ENCODE measurements around the gene DSN1. TPM values are rescaled to one million over a fixed set of nuclear protein-coding genes. Genes with fewer than 3 reads are reported as not detected.

Gene DSN1
- total RNA-seq, 1 experiment from 2014 or later = 27.9 TPM

DNA sequence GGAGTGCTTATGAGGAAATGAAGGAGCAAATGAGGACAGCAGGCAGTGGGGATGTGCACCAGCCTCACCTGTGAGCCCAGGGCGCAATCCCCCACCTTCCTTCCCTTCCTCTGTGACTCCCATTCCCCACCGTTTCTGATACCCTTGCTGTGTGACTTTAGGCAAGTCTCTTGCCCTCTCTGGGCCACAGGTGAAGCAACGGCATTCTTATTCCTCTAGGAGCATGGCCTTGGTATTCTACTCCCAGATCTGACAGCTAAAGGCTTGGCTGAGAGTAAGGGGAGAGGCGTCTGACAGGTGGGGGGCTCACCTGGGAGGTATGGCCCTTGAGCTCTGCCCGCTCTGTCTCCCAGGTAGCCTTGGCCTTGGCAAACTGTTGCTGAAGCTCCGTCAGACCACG is 30.9 kb upstream of the DSN1 start:
- no peak overlapping the region for H3K4me3 ChIP-seq (replicated peaks in 1 of 2; ENCODE audit: low read depth in 1 of 2, low read length in 2 of 2)
- DNase-seq (ENCODE audit: low read depth, low spot score) (no peak), ATAC-seq (no peak)
- H3K27ac ChIP-seq (ENCODE audit: low read depth, low read length) = no peak overlapping the region
- POLR2A ChIA-PET = no interaction called here
- H3K79me2 ChIP-seq (ENCODE audit: insufficient read depth, low read length) = no peaks in the 10 kb centered on the region
- H4K20me1 ChIP-seq (ENCODE audit: insufficient read depth) = no peaks in the 10 kb centered on the region
- H2AFZ ChIP-seq (ENCODE audit: low read depth, low read length, poor library complexity, severe bottlenecking) = no peak overlapping the region
- CTCF ChIA-PET = no interaction called here
- intact Hi-C loops (cut with micrococcal nuclease) = no loop called here
- RAD21 ChIA-PET (ENCODE audit: low non-redundant PET in 1 of 2, low total read pairs in 2 of 2, uncharacterized antibody in 2 of 2, unreplicated experiment in 2 of 2) = no interaction called here
- no peak overlapping the region for H3K4me2 ChIP-seq (ENCODE audit: low read length)
- no TSS peak for BruUV-seq (replicated peaks)
- no peaks in the 10 kb centered on the region for H3K27me3 ChIP-seq (ENCODE audit: insufficient read depth, low read length)
- TF ChIP-seq, protein P1, sequence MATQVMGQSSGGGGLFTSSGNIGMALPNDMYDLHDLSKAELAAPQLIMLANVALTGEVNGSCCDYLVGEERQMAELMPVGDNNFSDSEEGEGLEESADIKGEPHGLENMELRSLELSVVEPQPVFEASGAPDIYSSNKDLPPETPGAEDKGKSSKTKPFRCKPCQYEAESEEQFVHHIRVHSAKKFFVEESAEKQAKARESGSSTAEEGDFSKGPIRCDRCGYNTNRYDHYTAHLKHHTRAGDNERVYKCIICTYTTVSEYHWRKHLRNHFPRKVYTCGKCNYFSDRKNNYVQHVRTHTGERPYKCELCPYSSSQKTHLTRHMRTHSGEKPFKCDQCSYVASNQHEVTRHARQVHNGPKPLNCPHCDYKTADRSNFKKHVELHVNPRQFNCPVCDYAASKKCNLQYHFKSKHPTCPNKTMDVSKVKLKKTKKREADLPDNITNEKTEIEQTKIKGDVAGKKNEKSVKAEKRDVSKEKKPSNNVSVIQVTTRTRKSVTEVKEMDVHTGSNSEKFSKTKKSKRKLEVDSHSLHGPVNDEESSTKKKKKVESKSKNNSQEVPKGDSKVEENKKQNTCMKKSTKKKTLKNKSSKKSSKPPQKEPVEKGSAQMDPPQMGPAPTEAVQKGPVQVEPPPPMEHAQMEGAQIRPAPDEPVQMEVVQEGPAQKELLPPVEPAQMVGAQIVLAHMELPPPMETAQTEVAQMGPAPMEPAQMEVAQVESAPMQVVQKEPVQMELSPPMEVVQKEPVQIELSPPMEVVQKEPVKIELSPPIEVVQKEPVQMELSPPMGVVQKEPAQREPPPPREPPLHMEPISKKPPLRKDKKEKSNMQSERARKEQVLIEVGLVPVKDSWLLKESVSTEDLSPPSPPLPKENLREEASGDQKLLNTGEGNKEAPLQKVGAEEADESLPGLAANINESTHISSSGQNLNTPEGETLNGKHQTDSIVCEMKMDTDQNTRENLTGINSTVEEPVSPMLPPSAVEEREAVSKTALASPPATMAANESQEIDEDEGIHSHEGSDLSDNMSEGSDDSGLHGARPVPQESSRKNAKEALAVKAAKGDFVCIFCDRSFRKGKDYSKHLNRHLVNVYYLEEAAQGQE (IDR thresholded peaks at IDR 0.05; ENCODE audit: low read depth) = no peak
- H3K4me1 ChIP-seq (ENCODE audit: control insufficient read depth in 1 of 2, insufficient read depth in 2 of 2, low read length in 2 of 2) = peaks cover 0 to 9% of the 10 kb centered on the region in 2 experiments; a peak in 1 of 4 replicates
- no peaks in the 10 kb centered on the region for H3K9me2 ChIP-seq (ENCODE audit: insufficient read depth)
- no peak overlapping the region for H3K9ac ChIP-seq (ENCODE audit: low read length)
- H3K9me3 ChIP-seq (ENCODE audit: control insufficient read depth in 1 of 2, insufficient read depth in 1 of 2, low read depth in 1 of 2, low read length in 2 of 2) = no peaks in the 10 kb centered on the region
- peaks cover 12 to 22% of the 10 kb centered on the region in 2 experiments for H3K36me3 ChIP-seq (ENCODE audit: control insufficient read depth in 1 of 2, insufficient read depth in 2 of 2, low read length in 2 of 2)

DNA sequence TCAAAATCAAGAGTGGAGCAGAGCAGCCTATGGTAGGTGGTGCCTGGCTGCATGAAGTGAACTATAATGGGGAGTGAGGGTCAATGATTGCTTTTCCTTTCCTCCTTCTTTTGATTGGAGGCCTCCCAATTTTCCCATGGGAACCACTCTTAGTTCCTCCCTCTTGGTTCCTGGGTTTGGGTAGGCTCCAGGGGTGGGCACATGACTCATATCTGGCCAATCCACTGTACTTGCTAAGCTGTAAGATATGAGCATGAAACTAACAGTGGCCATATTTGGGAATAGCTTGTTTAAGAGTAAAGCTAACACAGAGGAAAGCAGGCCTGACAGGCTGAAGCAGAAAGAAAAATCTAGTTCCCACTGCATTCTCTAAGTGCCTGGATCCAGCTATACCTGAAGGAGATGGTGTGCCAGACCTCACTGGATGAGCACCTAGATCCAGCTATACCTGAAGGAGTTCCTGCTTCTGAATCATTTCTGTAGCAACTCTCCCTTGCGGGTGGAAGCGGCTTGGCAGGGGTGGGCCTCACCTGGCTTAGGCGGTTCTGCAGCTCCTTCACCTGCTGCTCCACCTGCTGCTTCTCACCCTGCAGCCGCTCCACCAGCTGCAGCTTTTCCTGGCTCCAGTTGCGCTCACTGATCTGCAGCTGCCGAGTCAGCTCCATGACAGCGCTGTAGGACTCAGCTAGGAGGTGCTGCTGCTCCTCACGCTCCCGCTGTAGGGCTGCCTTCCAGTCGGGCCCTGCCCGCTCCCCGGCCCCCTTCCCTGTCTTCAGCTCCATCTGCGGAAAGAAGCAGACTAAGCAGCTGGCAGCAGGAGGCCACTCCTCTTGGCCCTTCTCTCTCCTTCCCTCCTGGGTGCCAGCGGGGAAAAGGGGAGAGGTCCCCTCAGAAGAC is 29.0 kb upstream of the DSN1 start:
- H3K9me2 ChIP-seq (ENCODE audit: insufficient read depth) = no peaks in the 10 kb centered on the region
- BruUV-seq (replicated peaks) = no TSS peak
- no peak overlapping the region for H3K4me2 ChIP-seq (ENCODE audit: low read length)
- no peak overlapping the region for H3K27ac ChIP-seq (ENCODE audit: low read depth, low read length)
- H4K20me1 ChIP-seq (ENCODE audit: insufficient read depth) = no peaks in the 10 kb centered on the region
- H3K4me1 ChIP-seq (ENCODE audit: control insufficient read depth in 1 of 2, insufficient read depth in 2 of 2, low read length in 2 of 2) = no peaks in the 10 kb centered on the region
- no peak overlapping the region for H2AFZ ChIP-seq (ENCODE audit: low read depth, low read length, poor library complexity, severe bottlenecking)
- TF ChIP-seq POLR2A (IDR thresholded peaks at IDR 0.05; ENCODE audit: borderline replicate concordance, extremely low read depth, insufficient read depth, insufficient read length) (no peak), SRF (IDR thresholded peaks at IDR 0.05; ENCODE audit: low read depth) (no peak), CBX3 (IDR thresholded peaks at IDR 0.05; ENCODE audit: low read depth) (no peak), CEBPB (IDR thresholded peaks at IDR 0.05; ENCODE audit: low read depth) (no peak), EZH2phosphoT487 (IDR thresholded peaks at IDR 0.05; ENCODE audit: borderline replicate concordance) (no peak)
- TF ChIP-seq, protein P2, sequence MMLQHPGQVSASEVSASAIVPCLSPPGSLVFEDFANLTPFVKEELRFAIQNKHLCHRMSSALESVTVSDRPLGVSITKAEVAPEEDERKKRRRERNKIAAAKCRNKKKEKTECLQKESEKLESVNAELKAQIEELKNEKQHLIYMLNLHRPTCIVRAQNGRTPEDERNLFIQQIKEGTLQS (IDR thresholded peaks at IDR 0.05) = no peak
- TF ChIP-seq, protein P1 (IDR thresholded peaks at IDR 0.05; ENCODE audit: low read depth) = no peak
- H3K36me3 ChIP-seq (ENCODE audit: control insufficient read depth in 1 of 2, insufficient read depth in 2 of 2, low read length in 2 of 2) = peaks cover 18 to 22% of the 10 kb centered on the region in 2 experiments
- H3K9me3 ChIP-seq (ENCODE audit: control insufficient read depth in 1 of 2, insufficient read depth in 1 of 2, low read depth in 1 of 2, low read length in 2 of 2) = no peaks in the 10 kb centered on the region
- CTCF ChIA-PET = interaction anchor here (1.5 kb wide), 1 partner anchor 29 kb away, joined by 4 read pairs; the partner anchor contains the start of gene DSN1
- H3K4me3 ChIP-seq (replicated peaks in 1 of 2; ENCODE audit: low read depth in 1 of 2, low read length in 2 of 2) = no peak overlapping the region
- peak; percentile 63 for ATAC-seq
- intact Hi-C loops (cut with micrococcal nuclease) = no loop called here
- no peaks in the 10 kb centered on the region for H3K27me3 ChIP-seq (ENCODE audit: insufficient read depth, low read length)
- H3K9ac ChIP-seq (ENCODE audit: low read length) = no peak overlapping the region
- POLR2A ChIA-PET = no interaction called here
- DNase-seq (ENCODE audit: low read depth, low spot score) = no peak
- RAD21 ChIA-PET (ENCODE audit: low non-redundant PET in 1 of 2, low total read pairs in 2 of 2, uncharacterized antibody in 2 of 2, unreplicated experiment in 2 of 2) = no interaction called here
- no peaks in the 10 kb centered on the region for H3K79me2 ChIP-seq (ENCODE audit: insufficient read depth, low read length)
